Activated naive CD4-positive, alpha-beta T cell treated with anti-CD3 and anti-CD28 coated beads, Interleukin-2, amount 10 ng/mL, durations not matched to agents 7 days and 5 days (primary cell): ENCODE data around the gene PICK1.
"Not testable (repeated sequence)": the region's sequence is repeated elsewhere in the genome, so short reads cannot be mapped to it uniquely, and the experiment has no call there.

ENCODE experiments used
- CTCF ChIA-PET: fragments of 350-600 bp; sonication (Branson Sonifier 250); formaldehyde crosslinking; loops from one replicate; lab custom pipeline; 2021; ENCODE audit warnings: antibody characterized with exemption; lab: Charles Lee
- DNase-seq: peaks from one replicate; pipeline ENCODE4 v3.0.0-alpha.2; 2020
- H3K27ac Mint-ChIP-seq: one replicate; pipeline ENCODE4 v1.8.0; 2021; ENCODE audit warnings: mild to moderate bottlenecking, moderate library complexity, mixed read lengths
- H3K27me3 Mint-ChIP-seq: one replicate; pipeline ENCODE4 v1.8.0; 2021; ENCODE audit warnings: mild to moderate bottlenecking, mixed read lengths
- H3K36me3 Mint-ChIP-seq: one replicate; pipeline ENCODE4 v1.8.0; 2021; ENCODE audit warnings: mixed read lengths
- H3K4me1 Mint-ChIP-seq: one replicate; pipeline ENCODE4 v1.8.0; 2021; ENCODE audit warnings: mixed read lengths
- H3K4me3 Mint-ChIP-seq: one replicate; pipeline ENCODE4 v1.8.0; 2021; ENCODE audit warnings: mild to moderate bottlenecking, moderate library complexity, mixed read lengths
- H3K9me3 Mint-ChIP-seq: one replicate; pipeline ENCODE4 v1.8.0; 2021; ENCODE audit warnings: mixed read lengths

The PICK1 gene

DNA sequence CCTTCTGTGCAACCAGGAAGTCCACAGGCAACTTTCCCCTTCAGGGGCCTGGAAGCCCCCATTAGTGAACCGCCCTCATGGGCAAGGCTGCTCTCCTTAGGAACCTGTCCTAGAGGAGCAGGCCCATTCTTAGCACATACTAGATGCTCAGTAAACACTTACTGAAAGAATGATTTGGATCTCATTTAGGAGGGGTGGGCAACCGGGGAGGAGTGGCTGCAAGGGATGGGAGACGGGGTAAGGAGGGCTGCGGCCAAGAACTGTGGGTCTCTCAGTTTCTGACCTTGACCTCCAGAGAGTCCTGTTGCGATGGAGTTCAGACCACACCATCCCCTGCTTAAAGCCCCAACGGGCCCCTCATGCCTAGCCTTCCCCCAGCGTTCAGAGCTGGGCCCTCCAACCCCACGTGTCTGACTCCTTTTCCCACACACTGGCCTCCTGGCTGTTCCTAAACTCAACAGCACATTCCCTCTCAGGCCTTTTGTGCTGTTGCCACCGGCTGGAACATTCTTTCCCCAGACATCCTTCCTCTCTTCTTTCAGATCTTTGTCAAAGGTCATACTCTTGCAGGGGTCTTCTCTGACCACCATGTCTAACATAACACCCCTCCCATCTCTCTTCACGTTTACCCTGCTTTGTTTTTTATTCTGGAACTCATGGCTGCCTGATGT, 20.7 kb upstream of the PICK1 start:
- Mint-ChIP-seq H3K27ac (no peak overlapping the region), H3K9me3 (no peaks in the 10 kb centered on the region), H3K27me3 (peaks cover 4% of the 10 kb centered on the region), H3K4me1 (no peaks in the 10 kb centered on the region), H3K36me3 (no peaks in the 10 kb centered on the region), H3K4me3 (no peak overlapping the region)
- CTCF ChIA-PET: no interaction called here
- no peak for DNase-seq

DNA sequence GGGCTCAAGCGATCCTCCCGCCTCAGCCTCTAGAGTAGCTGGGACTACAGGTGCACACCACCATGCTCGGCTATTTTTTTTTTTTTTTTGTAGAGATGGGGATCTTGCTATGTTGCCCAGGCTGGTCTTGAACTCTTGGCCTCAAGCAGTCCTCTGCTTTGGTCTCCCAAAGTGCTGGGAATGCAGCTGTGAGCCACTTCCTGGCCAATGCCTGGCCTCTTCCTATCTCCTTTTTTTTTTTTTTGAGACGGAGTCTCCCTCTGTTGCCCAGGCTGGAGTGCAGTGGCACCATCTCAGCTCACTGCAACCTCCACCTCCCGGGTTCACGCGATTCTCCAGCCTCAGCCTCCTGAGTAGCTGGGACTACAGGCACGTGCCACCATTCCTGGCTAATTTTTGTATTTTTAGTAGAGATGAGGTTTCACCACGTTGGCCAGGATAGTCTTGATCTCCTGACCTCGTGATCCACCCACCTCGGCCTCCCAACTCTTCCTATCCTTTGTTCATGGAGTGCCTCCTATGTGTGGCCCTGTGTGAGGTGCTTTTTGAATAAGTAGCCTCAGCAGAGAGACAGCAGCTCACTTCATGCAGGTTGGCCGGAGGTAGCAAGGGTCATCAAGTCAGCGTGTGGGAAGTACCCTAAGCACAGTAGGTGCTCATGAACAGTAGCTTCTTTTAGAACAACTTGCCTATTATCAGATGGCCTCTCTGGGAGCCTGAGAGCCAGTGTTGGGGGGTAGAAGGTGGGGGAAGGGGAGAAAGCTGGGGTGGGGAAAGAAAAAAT, 19.6 kb upstream of the PICK1 start:
- H3K9me3 Mint-ChIP-seq, H3K4me3 Mint-ChIP-seq, DNase-seq, CTCF ChIA-PET, H3K4me1 Mint-ChIP-seq, H3K36me3 Mint-ChIP-seq, H3K27me3 Mint-ChIP-seq: not testable (repeated sequence)
- peak overlapping the region; percentile 34 for H3K27ac Mint-ChIP-seq

DNA sequence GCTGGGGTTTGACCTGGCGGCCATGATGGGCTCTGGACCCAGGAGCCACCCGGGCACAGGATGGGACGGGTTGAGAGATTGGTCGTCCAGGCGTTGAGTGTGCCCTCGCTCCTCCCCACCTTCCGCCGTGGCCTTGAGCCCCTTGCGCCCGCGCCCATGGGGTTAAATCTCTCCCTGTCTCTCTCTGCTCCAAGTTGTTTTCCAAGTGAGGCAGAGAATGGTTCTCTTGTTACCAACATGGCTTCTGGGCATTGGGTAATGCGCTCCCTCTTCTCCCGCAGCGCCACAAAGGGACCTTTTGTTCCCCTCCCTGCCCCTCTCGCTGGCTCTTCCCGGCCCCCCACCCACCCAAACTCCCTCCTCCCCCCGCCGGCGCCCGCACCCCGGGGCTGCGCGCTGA, 18.8 kb upstream of the PICK1 start:
- H3K9me3 Mint-ChIP-seq: no peaks in the 10 kb centered on the region
- H3K4me1 Mint-ChIP-seq: no peaks in the 10 kb centered on the region
- DNase-seq: no peak
- no peak overlapping the region for H3K27ac Mint-ChIP-seq
- H3K36me3 Mint-ChIP-seq: no peaks in the 10 kb centered on the region
- CTCF ChIA-PET: no interaction called here
- H3K4me3 Mint-ChIP-seq: no peak overlapping the region
- peaks cover 13% of the 10 kb centered on the region for H3K27me3 Mint-ChIP-seq

DNA sequence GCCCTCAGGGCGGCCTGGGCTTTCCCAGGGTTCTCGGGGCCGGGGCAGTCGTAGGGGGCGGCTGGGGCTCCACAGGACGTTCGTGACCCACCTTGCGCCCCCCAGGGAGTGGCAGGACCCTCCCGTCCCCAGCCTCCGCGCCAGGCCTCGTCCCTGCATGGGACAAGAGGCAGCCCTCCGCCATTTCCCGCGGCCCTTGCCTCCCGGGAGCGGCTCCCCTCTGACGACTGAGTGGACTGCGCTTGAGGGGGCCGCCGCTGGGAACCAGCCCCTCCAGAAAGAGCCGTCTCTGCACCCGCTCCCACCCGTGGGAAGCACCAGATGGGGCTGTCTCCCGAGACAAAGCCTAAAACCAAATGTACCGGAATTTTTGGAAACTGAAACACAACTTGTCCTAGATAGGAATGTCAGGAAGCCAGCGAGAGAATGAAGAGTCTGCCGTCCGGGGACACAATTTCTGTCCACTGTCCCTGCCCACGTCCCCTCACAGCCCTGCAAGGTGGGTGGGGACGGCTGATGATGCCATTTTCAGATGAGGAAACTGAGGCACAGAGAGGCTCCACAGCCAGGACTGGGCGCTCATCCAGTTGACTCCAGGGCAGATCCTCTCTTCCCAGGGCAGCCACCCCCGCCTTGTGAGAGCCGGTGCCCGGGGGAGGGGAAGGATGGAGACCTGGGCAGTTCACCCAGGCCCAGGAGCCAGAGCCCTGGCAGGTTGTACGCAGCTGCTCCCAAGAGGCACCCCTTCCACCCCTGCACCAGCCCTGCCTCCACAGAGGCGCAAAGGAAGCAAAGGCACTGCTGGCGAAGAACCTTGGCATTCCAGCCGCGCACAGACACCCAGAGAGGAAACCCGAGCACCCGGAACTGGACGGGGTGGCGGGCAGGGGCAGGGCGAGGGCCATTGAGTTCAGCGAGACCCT, 18.1 kb upstream of the PICK1 start:
- peaks cover 16% of the 10 kb centered on the region for H3K27me3 Mint-ChIP-seq
- no peaks in the 10 kb centered on the region for H3K9me3 Mint-ChIP-seq
- CTCF ChIA-PET: no interaction called here
- no peak overlapping the region for H3K4me3 Mint-ChIP-seq
- H3K36me3 Mint-ChIP-seq: no peaks in the 10 kb centered on the region
- no peaks in the 10 kb centered on the region for H3K4me1 Mint-ChIP-seq
- no peak overlapping the region for H3K27ac Mint-ChIP-seq
- DNase-seq: no peak

DNA sequence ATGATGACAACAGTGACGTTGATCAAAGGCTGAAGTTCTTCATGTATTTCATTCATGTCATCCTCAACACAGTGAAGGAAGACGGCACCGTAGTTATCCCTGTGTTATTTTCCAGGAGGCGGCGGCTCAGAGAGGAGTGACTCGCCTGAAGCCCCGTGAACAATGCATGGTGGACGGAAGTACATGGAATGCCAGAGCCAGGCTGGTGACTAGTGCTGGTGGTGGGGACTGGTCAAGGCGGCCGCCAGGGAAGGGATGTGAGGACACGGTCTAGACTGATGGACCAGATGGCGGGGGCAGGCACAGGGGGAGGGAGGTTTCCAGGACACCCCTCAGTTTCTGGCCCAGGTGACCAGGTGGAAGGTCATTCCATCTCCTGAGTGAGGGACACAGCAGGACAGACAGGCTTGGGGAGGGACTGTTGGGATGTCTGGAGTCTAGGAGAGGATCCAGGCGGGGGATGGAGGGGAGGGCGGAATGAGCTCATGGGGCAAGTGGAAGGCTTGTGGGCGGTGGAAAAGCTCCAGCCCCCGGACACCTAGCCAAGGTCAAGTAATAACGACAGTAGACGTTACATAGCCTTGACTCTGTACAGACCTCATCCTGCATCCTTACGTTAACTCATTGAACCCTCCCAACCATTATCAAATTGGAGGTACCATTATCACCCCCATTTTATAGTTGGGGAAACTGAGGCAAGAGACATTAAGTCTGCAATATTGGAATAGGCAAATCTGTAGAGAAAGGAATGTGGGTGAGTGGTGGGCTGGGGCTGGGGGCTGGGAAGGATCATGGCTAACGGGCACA, 16.0 kb upstream of the PICK1 start:
- Mint-ChIP-seq H3K27ac (no peak overlapping the region), H3K4me1 (no peaks in the 10 kb centered on the region), H3K27me3 (peaks cover 16% of the 10 kb centered on the region), H3K4me3 (no peak overlapping the region), H3K36me3 (no peaks in the 10 kb centered on the region), H3K9me3 (no peaks in the 10 kb centered on the region)
- CTCF ChIA-PET: no interaction called here
- DNase-seq: no peak

DNA sequence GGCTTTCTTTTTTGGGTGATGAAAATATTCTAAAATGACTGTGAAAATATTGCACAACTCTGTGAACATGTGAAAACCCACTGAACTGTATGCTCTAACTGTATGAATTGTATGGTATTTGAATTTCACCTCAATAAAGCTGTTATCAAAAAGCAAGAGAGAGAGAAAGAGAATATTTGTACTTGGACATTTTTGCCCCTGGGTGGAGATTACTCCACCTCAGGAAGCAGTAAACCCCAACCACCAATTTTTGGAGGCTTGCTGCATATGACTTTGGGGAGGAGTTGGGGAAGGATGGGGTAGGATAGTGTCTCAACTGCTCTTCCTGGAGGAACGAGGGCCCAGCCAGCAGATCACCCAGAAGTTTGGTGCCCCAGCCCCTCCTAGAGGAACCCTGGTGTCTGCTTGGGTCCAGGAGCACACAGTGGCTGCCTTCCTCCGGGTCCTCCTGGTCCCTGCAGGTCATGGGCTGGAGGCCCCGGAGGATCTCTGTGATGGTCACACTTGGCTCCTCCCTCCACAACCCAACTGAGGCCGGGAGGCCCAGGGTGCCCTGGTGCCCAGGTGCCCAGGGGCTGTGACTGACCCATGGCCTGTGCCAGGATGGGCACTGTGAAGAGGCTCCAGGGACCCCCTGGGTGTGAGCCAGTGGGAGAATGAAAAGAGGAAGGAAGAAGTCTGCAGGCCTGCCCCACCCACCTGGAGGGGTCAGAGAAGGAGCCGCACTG, 15.3 kb upstream of the PICK1 start:
- Mint-ChIP-seq H3K27me3 (peaks cover 19% of the 10 kb centered on the region), H3K27ac (no peak overlapping the region), H3K4me3 (no peak overlapping the region), H3K4me1 (no peaks in the 10 kb centered on the region), H3K36me3 (no peaks in the 10 kb centered on the region), H3K9me3 (no peaks in the 10 kb centered on the region)
- DNase-seq: no peak
- CTCF ChIA-PET: interaction anchor here (2.7 kb wide), 1 partner anchor 10 kb away, joined by 10 read pairs; no protein-coding TSS in a partner anchor

DNA sequence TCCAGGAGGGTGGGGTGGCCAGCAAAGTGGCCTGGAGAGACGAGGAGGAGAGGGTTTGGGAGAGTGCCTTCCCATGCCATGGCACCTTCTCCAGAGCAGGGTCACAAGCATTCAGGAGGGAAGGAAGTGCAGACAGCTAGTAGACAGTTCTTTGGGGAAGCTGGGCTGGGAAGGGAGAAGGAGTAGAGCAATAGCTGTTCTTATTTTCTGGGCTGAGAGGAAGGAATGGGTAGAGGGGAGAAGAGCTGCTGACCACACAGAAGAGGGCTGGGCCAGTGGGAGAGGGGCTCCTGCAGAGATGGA, 14.8 kb upstream of the PICK1 start:
- no peak overlapping the region for H3K27ac Mint-ChIP-seq
- peaks cover 19% of the 10 kb centered on the region for H3K27me3 Mint-ChIP-seq
- no peaks in the 10 kb centered on the region for H3K36me3 Mint-ChIP-seq
- no peak overlapping the region for H3K4me3 Mint-ChIP-seq
- H3K9me3 Mint-ChIP-seq: no peaks in the 10 kb centered on the region
- no peak for DNase-seq
- H3K4me1 Mint-ChIP-seq: no peaks in the 10 kb centered on the region
- CTCF ChIA-PET: interaction anchor here (2.7 kb wide), 1 partner anchor 10 kb away, joined by 10 read pairs; no protein-coding TSS in a partner anchor

DNA sequence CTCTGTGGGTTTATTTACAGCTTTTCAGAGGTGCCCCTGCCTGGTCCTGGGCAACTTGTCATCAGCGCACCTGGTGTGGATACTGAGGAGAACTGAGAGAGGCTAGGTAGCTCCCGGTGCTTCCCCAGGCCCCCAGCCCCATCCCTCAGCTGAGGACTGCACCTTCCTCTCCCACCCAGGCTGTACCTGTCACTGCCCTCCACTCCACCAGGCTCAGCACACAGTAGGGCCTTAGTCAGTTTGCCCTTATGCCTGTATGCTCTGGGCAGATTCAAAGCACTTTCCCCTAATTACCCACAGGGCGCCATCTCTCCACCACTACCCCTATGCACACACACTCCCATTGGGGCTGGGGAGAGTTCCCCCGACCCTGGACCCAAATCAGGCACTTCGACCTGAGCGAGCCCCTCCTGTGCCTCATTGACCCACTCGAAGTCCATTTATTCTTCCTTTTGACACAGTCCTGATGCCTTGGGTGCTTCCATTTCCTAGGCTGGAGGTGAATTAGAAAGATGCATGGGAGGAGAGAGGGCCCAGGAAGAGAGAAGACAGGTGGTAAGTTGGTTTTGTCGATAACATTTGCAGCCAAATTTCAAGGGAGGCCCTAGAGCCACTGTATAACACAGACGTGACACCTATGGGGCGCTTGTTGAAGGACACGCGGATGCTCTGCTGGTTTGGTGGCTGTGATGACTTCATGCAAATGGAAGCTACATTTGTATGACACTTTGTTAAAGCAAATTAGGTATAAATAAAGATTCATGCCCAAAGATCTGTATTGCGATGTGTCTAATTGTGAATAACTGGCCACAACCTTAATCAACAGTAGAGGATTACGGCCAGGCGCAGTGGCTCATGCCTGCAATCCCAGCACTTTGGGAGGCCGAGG, 13.8 kb upstream of the PICK1 start:
- H3K9me3 Mint-ChIP-seq: no peaks in the 10 kb centered on the region
- no peak overlapping the region for H3K27ac Mint-ChIP-seq
- H3K4me3 Mint-ChIP-seq: no peak overlapping the region
- CTCF ChIA-PET: interaction anchor here (2.7 kb wide), 1 partner anchor 9 kb away, joined by 10 read pairs; no protein-coding TSS in a partner anchor
- H3K36me3 Mint-ChIP-seq: no peaks in the 10 kb centered on the region
- peaks cover 19% of the 10 kb centered on the region for H3K27me3 Mint-ChIP-seq
- no peaks in the 10 kb centered on the region for H3K4me1 Mint-ChIP-seq
- DNase-seq: no peak

DNA sequence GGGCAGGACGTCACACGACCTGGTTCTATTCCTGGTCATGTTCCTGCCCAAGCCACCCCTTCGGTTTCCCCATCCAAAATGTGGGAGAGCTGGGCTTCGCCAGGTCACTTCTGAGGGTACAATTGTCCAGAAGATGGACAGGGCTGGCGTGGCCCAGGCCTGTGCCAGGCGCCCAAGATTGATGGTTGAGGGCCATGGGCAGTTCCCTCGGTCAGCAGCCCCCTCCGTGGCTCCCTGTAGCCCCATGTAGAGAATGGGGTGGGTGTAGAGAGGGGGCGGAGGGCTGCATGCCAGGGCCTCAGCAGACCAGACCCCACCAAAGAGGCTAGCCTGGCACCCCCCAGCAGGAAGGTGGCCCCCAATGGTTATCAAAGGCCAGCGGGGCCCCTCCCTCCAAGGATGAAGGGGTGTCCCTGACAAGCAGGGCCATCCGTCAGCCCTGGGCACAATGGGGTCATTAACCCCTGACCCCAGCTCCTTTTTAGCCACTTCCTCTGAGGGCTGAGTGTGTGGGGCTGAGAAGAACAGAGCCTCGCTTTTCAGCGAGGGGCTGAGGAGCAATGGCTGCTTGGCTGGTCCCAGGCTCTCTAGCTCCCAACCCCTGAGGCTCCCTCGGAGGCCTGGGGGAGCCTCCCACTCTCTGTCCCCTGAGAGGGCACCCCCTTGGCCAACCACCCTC, 11.0 kb upstream of the PICK1 start:
- no peaks in the 10 kb centered on the region for H3K4me1 Mint-ChIP-seq
- CTCF ChIA-PET: no interaction called here
- H3K9me3 Mint-ChIP-seq: no peaks in the 10 kb centered on the region
- H3K4me3 Mint-ChIP-seq: no peak overlapping the region
- H3K27ac Mint-ChIP-seq: no peak overlapping the region
- H3K36me3 Mint-ChIP-seq: no peaks in the 10 kb centered on the region
- DNase-seq: no peak
- peaks cover 31% of the 10 kb centered on the region for H3K27me3 Mint-ChIP-seq

DNA sequence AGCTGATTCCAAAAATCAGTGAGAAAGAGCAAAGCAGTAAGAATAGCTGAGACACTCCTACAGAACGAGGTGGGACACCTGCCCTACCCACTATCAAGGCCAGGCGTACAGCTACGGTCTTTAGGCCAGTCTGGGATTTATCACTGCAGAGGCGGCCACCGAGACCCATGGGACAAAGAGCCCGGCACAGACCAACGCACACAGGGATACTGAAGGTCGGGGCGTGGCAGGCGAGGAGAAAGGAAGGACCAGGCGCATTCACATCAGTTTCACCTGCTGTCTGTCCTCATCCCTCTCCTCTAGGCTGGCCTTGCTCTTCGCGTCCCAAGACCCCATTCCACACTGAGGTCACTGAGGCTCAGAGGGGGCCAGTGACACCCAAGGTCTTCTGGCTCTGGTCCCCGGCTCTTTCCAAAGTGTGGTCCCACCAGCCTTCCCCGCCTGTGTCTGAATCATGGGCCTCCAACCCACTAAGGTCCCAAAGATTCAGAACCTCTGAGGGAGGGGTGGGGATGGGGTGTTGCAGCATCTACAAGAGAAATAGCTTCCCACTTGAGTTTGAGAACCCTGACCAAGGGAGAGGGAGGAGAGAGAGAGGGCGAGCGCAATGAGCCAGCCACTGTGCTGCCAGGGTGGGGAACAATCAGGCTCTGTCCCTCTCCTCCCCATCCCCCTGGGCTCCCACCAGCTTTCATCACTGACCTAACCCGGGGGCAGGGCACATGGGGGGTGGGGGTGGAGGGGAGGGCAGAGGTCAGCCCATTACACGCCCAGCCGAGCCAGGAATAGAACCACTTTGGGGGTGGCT, 7.2 kb upstream of the PICK1 start:
- no peaks in the 10 kb centered on the region for H3K9me3 Mint-ChIP-seq
- CTCF ChIA-PET: no interaction called here

DNA sequence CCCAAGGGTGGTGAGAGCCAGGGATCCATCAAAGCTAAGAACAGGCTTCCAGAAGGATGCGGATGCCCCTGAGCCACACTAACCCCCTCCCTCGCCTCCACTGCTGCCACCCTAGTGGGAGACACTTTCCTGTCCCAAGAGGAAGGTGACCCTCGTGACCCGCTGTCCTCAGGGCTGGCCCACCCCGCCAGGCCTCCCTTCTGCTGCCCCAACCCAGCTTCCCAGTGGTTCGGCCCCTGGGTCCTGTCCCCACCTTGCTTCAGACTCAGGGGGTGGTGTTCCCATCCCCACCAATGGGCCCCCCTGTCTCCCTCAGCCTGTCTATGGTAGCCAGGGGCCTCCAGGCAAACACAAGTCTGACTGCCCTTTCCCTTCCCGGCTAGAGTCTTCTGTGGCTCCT, 6.5 kb upstream of the PICK1 start:
- no peak for DNase-seq
- Mint-ChIP-seq H3K9me3 (no peaks in the 10 kb centered on the region), H3K4me1 (peaks cover 4% of the 10 kb centered on the region), H3K36me3 (no peaks in the 10 kb centered on the region), H3K27ac (no peak overlapping the region), H3K4me3 (no peak overlapping the region), H3K27me3 (peaks cover 55% of the 10 kb centered on the region)
- CTCF ChIA-PET: no interaction called here

More for the DNA sequence above, 7.2 kb upstream of the PICK1 start:
- peaks cover 4% of the 10 kb centered on the region for H3K4me1 Mint-ChIP-seq
- no peak overlapping the region for H3K4me3 Mint-ChIP-seq
- no peak for DNase-seq
- H3K36me3 Mint-ChIP-seq: no peaks in the 10 kb centered on the region
- H3K27ac Mint-ChIP-seq: no peak overlapping the region
- H3K27me3 Mint-ChIP-seq: peaks cover 48% of the 10 kb centered on the region
